ENCODE data around the gene SLC16A10.

SLC16A10 gene

DNA sequence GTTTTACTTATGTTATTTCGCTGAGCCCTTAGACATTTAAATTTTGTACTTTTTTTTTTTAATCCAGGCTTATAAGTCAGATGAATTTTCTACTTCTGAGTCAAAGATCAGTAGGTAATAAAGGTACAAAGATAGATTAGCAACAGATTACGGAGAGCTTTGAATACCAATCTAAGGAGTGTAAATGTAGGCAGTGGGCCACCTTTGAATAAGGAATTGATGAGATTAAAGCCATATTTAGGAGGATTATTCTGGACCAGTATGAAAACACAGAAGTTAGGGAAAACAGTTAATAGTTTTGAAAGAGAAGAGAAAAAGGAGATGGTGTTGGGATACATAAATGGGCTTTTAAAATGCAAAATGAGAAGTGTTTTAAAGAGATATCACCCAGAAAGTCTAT is 117.6 kb downstream of the SLC16A10 start:
- no peak overlapping the region for H3K27ac ChIP-seq
- H3K4me3 ChIP-seq: no peak overlapping the region

DNA sequence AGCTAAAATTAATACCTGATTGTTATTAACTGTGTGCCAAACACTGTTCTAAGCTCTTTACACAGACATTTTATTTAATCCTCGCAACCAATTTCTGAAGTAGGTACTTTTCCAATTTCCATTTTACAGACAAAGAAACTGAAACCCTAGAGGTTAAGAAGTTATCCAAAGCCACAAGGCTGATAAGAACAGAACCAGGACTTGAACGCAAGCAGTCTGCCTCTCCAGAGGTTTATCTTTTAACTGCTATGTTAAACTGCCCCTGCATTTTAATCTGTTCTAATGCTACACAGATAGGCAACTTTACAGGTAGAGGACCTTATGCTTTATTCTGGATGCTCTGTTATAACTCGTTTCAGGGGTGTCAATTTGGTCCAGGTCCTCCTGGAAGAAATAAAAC is 118.2 kb downstream of the SLC16A10 start:
- no peak overlapping the region for H3K4me3 ChIP-seq
- H3K27ac ChIP-seq: no peak overlapping the region

DNA sequence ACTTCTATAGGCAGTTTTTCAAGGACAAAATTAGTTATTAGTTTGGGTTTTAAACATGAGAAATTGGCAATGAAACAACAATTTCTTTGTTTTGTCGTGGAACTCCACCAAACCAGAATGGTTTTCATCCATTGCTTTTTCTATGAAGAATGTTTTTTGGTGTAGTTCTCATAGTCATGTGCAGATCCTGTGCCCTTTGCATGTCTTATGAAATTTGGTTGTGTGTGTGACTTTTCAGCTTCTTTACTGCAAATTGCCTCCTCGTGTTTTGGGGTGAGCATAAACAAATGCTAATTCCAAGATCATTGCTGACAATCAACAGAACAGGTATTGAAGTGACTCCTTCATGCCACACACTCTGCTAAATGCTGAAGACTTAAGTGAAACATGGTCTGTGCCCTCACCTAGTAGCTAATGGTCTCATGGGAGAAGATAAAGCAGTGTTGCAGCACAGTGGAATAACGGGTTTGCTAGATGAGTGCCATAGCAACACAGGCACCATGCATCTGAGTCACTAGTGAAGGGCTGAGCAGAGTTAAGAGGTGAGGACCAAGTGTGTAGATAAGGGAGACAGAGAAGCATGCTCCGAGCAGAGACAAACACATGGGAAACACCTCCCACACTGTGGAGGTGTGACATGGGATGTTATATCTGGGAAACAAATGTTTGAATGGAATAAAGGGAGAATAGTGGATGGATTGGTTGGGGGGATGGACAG is 120.0 kb downstream of the SLC16A10 start:
- no peak overlapping the region for H3K4me3 ChIP-seq
- peak overlapping the region in 1 of 21 experiments; percentile 2 for H3K27ac ChIP-seq

DNA sequence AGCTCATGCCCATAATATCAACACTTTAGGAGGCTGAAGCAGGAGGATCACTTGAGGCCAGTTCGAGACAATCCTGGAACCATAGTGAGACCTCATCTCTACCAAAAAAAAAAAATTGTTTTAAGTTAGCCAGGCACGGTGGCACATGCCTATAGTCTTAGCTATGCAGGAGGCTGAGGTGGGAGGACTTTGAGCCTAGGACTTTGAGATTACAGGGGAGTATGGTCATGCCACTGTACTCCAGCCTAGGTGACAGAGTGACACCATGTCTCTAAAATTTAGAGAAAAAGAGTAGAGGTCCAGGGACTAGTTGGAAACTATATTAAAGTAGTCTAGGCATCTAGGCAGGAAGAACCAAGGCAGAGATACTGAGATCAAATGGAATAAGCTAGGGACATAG is 121.6 kb downstream of the SLC16A10 start:
- Histone ChIP-seq H3K27ac (no peak overlapping the region), H3K4me3 (no peak overlapping the region)

DNA sequence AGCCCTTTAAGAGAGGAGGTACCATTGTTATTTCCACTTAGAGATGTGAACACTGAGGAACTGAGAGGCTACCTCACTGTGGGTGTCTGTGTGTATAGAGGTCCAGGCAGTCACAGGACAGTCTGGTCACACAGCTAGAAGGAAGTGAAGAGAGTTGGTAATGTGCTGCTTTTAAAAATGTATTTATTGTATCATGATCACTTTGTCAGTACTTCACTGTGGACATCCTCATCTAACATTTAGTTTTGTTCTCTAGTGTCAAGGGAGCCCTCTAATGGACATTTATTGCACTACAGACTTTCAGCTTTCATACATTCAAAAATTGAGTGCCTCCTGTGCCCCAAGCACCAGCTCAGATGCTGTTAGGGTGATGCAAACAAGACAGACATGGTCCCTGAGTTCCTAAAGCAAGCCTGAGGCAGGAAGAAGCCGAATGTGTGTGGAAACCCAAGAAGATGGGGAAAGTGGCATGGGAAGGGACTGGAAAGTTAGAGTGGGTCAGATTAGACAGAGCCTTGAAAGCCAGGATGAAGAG is 123.0 kb downstream of the SLC16A10 start:
- no peak overlapping the region for H3K27ac ChIP-seq
- H3K4me3 ChIP-seq: no peak overlapping the region

DNA sequence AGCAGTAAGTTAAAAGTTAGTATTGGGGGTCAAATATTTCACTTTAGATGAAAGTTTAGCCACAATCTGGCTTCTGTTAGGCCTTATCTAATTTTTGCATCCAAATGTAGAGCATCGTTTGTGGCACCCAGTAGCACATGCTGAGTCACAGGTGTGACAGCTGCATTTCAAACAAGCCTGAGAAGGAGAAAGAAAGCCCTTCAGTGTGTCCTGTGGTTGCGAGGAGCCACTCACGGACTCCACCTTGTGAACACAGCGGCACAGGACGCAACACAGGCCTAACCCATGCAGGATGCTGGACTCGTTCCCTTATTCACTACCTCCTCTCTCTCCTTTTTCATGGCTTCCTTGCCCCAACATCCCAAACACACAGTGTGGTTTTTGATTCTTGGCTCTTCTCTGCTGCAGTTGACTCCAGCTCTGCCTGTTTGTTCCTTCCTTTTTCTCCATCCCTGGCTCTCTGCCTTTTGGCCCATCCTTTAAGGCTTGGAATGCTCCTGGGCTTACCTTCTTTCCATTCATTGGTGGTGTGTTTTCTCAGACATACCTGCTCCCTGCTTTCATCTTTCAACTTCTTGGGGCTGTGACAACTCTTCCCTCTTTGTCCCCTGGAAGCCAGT is 124.2 kb downstream of the SLC16A10 start:
- Histone ChIP-seq H3K4me3 (no peak overlapping the region), H3K27ac (no peak overlapping the region)

- Histone ChIP-seq H3K27ac (no peak overlapping the region), H3K4me3 (no peak overlapping the region)
Observed at GRCh38 chr6:111212625-111213024, 125.3 kb downstream of the SLC16A10 start.

DNA sequence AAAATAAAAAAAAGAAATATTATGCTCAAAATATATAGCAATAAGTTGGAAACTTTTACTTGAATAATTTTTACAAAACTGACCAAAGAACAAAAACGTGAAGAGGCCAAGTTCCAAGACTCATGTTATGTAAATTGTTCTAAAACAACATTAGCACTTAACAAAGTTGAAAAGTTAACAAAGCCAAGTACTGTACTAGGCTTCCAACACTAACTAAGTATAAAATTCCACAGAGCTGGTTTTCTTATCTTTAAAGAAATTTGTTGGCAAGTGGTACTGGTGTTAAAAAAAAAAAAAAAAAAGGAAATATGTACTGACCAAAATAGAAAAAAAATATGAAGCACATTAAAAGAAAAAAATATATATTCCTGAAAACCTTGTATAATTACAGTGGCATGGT is 127.8 kb downstream of the SLC16A10 start:
- Histone ChIP-seq H3K4me3 (no peak overlapping the region), H3K27ac (no peak overlapping the region)

DNA sequence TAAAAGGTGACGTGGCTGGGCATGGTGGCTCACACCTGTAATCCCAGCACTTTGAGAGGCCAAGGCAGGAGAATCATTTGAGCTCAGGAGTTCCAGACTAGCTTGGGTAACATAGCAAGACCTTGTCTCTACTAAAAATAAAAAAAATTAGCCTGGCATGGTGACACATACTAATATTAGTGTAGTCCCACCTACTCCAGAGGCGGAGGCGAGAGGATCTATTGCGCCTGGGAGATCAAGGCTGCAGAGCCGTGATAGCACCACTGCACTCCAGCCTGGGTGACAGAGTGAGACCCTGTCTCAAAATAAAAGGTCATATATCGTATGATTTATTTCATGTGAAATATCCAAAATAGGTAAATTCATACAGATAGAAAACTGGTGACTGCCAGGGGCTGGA is 132.5 kb downstream of the SLC16A10 start:
- Histone ChIP-seq H3K27ac (no peak overlapping the region), H3K4me3 (no peak overlapping the region)

- no peak overlapping the region for H3K27ac ChIP-seq
- no peak overlapping the region for H3K4me3 ChIP-seq
Observed at GRCh38 chr6:111220383-111221031, 133.2 kb downstream of the SLC16A10 start.

DNA sequence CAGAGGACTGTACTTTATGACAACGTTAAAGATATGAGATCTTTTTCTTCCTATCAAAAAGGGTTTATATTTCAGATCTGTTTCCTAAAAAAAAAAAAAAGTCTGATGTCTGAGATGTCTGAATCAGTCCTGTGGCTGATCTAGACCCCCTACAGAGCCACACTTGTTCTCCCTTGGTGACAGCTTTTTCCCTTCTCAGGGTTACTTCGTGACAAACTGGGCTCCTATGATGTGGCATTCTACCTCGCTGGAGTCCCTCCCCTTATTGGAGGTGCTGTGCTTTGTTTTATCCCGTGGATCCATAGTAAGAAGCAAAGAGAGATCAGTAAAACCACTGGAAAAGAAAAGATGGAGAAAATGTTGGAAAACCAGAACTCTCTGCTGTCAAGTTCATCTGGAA is 134.5 kb downstream of the SLC16A10 start:
- Histone ChIP-seq H3K4me3 (no peak overlapping the region), H3K27ac (no peak overlapping the region)

- Histone ChIP-seq H3K27ac (no peak overlapping the region), H3K4me3 (no peak overlapping the region)
Observed at GRCh38 chr6:111222341-111222740, 135.0 kb downstream of the SLC16A10 start.

DNA sequence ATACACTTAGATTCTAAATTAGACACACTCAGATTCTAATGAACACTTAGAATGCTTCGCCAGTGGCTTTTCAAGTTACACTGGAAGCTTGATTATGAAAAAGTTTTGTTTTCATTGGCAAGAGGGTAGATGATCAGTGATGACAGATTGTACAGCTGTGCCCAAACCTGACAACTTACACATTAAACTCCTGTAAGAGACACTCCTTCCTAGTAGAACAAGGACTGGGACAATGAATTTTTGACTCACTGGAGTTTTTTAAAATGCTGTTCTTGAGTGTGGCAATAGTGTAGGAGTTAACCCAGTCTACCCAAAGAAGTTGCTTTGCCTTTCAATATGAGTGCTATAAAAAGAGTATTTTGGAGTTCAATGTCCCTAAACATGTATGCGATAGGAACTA is 140.8 kb downstream of the SLC16A10 start:
- H3K4me3 ChIP-seq: no peak overlapping the region
- peak overlapping the region in 6 of 21 experiments; percentile 17 to 63 (median 31) for H3K27ac ChIP-seq

DNA sequence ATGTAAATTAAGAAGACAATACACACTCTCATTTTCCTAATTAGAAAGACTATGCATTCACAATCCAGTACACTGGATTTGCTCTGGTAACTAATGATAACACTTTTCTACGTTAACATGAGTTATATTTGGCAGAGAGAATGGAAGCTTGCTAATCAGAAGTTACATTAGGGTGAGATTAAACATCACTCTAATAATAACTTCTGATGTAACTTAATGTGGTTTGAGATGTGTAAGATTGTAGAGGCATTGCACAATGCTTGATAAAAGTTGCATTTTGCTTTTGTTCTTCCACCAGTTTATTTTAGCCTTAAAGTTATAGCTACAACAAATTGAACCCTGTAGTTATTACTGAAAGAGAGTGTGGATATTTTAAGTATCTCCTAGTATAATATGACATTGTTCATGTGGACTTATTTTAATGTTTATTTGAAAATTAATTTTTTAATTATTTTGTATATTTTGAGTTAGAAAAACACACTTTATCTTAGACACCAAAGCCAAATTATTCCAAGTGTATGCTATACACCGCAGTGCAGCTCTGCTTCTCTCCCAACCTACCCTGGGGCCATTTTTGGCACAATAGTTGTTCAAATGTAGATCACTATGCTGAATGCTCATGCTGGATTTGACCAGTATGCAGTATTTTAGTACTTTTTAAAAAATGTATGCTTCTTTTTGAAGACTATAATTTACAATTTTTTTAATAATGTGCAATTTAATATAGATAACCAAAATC is 143.2 kb downstream of the SLC16A10 start:
- no peak overlapping the region for H3K4me3 ChIP-seq

DNA sequence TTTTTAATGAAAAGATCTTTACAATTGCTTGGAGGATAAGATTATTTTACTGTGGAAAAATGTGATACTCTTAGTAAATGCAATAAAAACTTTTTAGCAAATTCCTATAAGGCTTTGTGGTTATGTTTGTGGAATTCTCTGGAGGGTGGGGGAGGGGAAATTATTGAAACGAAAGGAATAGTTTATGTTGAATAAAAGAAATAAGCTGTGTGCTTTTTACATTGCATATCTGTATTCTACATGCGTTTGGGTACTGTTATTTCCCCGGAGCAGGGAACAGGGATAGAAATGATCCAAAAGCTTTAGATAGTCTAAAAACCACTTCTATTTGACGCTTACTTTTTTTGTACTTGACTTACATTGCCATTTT is 143.8 kb downstream of the SLC16A10 start:
- Histone ChIP-seq H3K27ac (no peak overlapping the region), H3K4me3 (no peak overlapping the region)

More for the DNA sequence above, 143.2 kb downstream of the SLC16A10 start:
- no peak overlapping the region for H3K27ac ChIP-seq

DNA sequence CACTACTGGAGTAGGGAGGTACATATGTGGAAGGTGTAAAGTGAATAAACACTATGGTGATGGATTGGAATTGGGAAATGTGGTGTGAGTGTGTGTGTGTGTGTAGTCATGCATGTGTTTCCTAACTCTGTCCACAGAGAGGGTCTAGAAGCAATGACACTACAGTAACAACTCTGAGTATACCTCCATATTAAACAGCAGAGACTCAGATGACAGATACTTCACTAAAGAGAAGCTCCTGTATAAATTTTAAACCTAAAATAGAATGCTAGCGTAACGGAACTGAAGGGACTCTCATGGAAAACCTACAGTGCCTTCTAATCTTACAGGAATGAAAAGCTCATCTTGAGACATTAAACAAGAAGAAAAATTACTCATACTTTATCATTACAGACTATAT is 150.5 kb downstream of the SLC16A10 start:
- no peak overlapping the region for H3K4me3 ChIP-seq

GRCh38 chr6:111238464-111239119 is 151.3 kb downstream of the SLC16A10 start:
- Histone ChIP-seq H3K4me3 (no peak overlapping the region), H3K27ac (no peak overlapping the region)

More for the DNA sequence above, 150.5 kb downstream of the SLC16A10 start:
- H3K27ac ChIP-seq: no peak overlapping the region

DNA sequence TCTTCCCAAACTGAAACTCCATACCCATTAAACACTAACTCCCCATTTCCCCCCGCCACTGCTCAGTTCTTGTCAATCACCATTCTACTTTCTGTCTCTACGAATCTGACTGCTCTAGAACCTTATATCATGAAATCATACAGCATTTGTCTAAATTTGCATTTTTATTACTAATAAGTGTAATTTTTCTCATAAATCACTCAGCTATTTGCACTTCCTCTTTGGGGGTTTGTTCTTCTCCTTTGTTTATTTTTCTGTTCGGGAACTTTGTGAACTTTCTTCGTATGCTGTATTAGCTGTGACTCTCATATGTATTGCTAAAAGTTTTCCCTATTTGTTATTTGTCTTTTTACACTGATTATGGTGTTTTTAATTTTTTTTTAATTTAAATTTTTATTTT is 152.2 kb downstream of the SLC16A10 start:
- Histone ChIP-seq H3K4me3 (no peak overlapping the region), H3K27ac (no peak overlapping the region)

DNA sequence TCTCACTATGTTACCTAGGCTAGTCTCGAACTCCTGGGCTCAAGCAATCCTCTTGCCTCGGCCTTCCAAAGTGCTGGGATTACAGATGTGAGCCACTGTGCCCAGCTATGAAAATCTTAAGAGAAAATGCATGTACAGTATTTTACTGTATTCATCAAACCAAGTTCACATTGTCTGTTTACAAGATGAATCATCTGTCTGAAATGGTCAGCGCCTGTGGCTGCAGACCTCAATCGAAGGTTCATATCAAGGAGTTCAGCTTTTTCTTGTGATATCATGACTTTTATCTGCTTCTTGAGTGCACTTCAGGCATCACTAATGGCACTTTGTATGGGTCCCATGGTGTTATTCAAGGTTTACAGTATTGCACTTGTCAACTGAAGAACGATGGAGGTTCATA is 155.1 kb downstream of the SLC16A10 start:
- no peak overlapping the region for H3K27ac ChIP-seq
- no peak overlapping the region for H3K4me3 ChIP-seq

DNA sequence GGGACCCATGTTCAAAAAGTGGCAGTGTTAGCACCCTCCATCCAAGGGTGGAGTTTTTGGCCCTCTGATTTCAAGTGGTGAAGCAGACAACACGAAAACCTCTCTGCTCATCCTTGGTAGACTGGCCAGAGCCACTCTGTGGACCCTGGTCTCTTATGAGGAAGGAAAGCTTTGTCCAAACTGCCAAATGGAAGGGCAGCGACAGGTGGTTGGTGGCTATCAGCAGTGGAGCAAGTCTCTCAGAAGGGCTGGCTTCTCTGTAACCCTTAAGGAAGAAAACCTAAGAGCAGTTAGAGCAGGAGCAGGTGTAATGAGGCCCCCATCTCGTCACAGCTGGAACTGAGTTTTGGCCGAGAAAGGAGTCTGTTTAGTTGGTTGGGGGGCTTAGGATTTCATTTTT is 155.8 kb downstream of the SLC16A10 start:
- Histone ChIP-seq H3K27ac (no peak overlapping the region), H3K4me3 (no peak overlapping the region)

Measured in skin epidermis (tissue), 12 donors.